Astrocyte of the cerebellum (primary cell): Measurements from ENCODE around the gene STPG2.

ENCODE experiments used
- DNase-seq: peaks from one replicate; pipeline ENCODE4 v3.0.0-alpha.2; 2011; ENCODE audit warnings: low read depth
- H3K4me3 ChIP-seq: 2 replicates; pipeline ENCODE4 v1.5.1; 2011; ENCODE audit warnings: mild to moderate bottlenecking, low read depth, low read length, moderate library complexity
- CTCF ChIP-seq: IDR thresholded peaks from 2 replicates; pipeline ENCODE4 v1.5.1; 2012; ENCODE audit warnings: low read length, low read depth, moderate library complexity, mild to moderate bottlenecking; ENCODE audit errors: missing control alignments
- in situ Hi-C: cut with HindIII; loops from 2 replicates; pipeline ENCODE4 v1.10.0; 2017; ENCODE audit warnings: low sequenced_read_pairs

STPG2 gene

GRCh38 chr4:97868097-97868496 is 275.2 kb downstream of the STPG2 start:
- in situ Hi-C loops: no loop called here
- H3K4me3 ChIP-seq: no peak overlapping the region
- no peak for TF ChIP-seq CTCF
- DNase-seq: no peak

DNA sequence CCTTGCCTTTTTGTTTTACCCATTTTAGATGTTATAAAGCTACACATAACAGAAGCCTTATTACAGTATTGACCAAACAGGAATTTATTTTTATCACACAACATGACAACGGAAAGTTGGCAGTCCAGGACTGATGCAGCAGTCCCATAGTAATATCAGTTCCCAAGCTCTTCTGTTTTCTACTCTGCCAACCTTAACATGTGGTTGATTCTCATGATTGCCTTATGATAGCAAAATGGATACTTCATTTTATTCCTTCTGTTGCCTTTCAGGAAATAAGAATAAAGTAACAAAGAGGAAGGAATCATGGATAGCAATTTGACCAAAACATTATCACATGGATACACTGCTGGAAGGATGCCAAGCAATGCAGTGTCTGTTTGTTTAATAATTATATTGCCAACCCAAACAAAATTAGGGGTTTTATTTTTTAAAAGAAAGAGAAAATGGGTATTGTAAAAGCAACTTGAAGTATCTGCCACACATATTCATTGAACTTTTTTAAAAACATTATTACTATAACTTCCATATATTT is 275.7 kb downstream of the STPG2 start:
- DNase-seq: no peak
- TF ChIP-seq CTCF: no peak
- H3K4me3 ChIP-seq: no peak overlapping the region
- in situ Hi-C loops: no loop called here

DNA sequence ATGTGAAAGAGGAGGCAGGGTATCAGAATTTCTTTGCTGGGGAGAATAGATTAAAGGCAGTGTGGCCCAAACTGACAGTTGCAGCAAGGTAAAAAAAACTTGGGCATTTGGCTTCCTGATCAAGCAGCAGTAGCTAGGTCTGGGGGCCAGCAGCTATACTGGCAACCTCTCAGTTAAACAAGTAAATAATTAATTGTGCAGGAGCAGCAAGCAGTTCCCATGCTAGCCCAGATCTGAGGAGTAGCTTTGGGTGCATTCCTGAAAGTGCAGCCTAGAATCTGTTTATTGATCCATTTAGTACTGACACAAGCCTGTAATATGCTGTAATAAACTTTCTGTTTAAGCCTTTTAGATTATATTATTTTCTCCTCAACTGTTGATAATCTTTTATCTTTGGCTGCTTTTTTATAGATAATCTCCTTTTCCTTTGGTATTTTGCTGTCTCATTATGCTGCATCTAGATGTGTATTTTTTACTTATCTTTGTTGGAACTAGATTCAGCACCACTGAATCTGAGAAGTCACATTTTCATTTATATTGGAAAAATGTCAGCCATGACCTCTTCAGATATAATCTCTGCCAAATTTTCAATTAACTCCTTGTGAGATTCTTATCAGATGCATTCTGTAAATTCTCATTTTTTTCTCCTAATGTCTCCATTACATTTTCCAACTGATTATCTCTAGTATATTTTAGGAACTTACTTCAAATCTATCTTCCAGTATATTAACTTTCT is 276.3 kb downstream of the STPG2 start:
- no peak overlapping the region for H3K4me3 ChIP-seq
- in situ Hi-C loops: no loop called here
- no peak for TF ChIP-seq CTCF
- DNase-seq: no peak

GRCh38 chr4:97851115-97851514 is 292.2 kb downstream of the STPG2 start:
- no peak overlapping the region for H3K4me3 ChIP-seq
- no peak for DNase-seq
- in situ Hi-C loops: no loop called here
- TF ChIP-seq CTCF: no peak

GRCh38 chr4:97845758-97846157 is 297.5 kb downstream of the STPG2 start:
- DNase-seq: no peak
- H3K4me3 ChIP-seq: no peak overlapping the region
- TF ChIP-seq CTCF: no peak
- in situ Hi-C loops: no loop called here

DNA sequence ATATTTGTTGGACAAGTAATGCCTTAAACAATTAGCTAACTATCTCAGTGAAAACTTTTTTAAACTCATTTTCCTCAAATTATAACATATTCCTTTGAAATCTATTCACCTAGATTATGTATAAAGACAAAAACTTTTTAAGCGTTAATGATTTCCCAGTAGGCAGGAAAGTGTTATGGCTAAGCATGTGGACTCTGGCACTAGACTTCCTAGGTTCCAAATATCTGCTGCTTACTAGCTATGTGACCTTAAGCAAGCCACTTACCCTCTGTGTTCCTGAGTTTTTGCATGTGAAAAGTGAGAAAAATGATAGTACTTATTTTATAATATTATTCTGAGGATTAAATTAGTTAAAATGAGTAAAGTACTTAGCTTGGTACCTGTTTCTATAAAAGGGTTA is 301.8 kb downstream of the STPG2 start:
- no peak for DNase-seq
- in situ Hi-C loops: no loop called here
- TF ChIP-seq CTCF: no peak
- no peak overlapping the region for H3K4me3 ChIP-seq

DNA sequence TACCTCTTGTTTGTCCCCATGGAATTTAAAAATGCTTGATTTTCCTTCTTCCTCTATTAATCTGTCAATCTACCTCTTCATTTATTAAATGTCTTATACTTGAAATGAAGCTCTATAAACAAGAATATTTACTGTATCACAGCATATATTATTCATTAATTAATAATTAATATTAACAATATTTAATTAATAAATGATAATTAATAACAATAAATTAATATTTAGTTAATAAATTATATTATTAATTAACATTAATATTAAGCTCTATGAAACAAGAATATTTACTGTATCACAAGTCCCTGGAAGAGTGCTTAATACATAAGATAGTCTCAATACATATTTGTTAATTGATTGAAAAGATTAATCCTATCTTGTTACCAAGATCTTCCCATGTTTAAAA is 306.6 kb downstream of the STPG2 start:
- in situ Hi-C loops: no loop called here
- no peak overlapping the region for H3K4me3 ChIP-seq
- TF ChIP-seq CTCF: no peak
- DNase-seq: no peak
